ENCODE data around the gene MAG. TPM values are rescaled to one million over a fixed set of nuclear protein-coding genes. Genes with fewer than 3 reads are reported as not detected.

Gene MAG
- total RNA-seq, 1 donor = not detected

GRCh38 chr19:35337097-35337983 is 45.4 kb downstream of the MAG start:
- Histone ChIP-seq H3K27ac (ENCODE audit: low read depth, low read length) (no peak overlapping the region), H3K36me3 (ENCODE audit: insufficient read depth, low read length) (no peaks in the 10 kb centered on the region), H2AFZ (ENCODE audit: low read length) (no peak overlapping the region), H3K9me3 (ENCODE audit: low read depth, low read length) (no peaks in the 10 kb centered on the region), H3K4me2 (ENCODE audit: insufficient read depth, low read length) (no peak overlapping the region), H3K27me3 (ENCODE audit: insufficient read depth, low read length) (peaks cover 17% of the 10 kb centered on the region), H4K20me1 (ENCODE audit: insufficient read depth, low read length) (no peaks in the 10 kb centered on the region), H3K4me3 (ENCODE audit: insufficient read depth, low read length) (no peak overlapping the region), H3K4me1 (ENCODE audit: insufficient read depth, low read length) (no peaks in the 10 kb centered on the region), H3K79me2 (ENCODE audit: insufficient read depth, low read length) (no peaks in the 10 kb centered on the region)
- no peak for TF ChIP-seq CTCF (IDR thresholded peaks at IDR 0.05; ENCODE audit: extremely low read depth, low read depth, low read length)
- DNase-seq (ENCODE audit: insufficient read length, low spot score, missing footprints) = peak; percentile 41

GRCh38 chr19:35337984-35338296 is 46.0 kb downstream of the MAG start:
- H2AFZ ChIP-seq (ENCODE audit: low read length) = no peak overlapping the region
- no peak for DNase-seq (ENCODE audit: insufficient read length, low spot score, missing footprints)
- no peak overlapping the region for H3K4me2 ChIP-seq (ENCODE audit: insufficient read depth, low read length)
- H4K20me1 ChIP-seq (ENCODE audit: insufficient read depth, low read length) = no peaks in the 10 kb centered on the region
- H3K4me3 ChIP-seq (ENCODE audit: insufficient read depth, low read length) = no peak overlapping the region
- no peaks in the 10 kb centered on the region for H3K36me3 ChIP-seq (ENCODE audit: insufficient read depth, low read length)
- no peaks in the 10 kb centered on the region for H3K4me1 ChIP-seq (ENCODE audit: insufficient read depth, low read length)
- peaks cover 12% of the 10 kb centered on the region for H3K27me3 ChIP-seq (ENCODE audit: insufficient read depth, low read length)
- TF ChIP-seq CTCF (IDR thresholded peaks at IDR 0.05; ENCODE audit: extremely low read depth, low read depth, low read length) = no peak
- no peak overlapping the region for H3K27ac ChIP-seq (ENCODE audit: low read depth, low read length)
- H3K9me3 ChIP-seq (ENCODE audit: low read depth, low read length) = no peaks in the 10 kb centered on the region
- H3K79me2 ChIP-seq (ENCODE audit: insufficient read depth, low read length) = no peaks in the 10 kb centered on the region

GRCh38 chr19:35340431-35340830 is 48.5 kb downstream of the MAG start:
- no peaks in the 10 kb centered on the region for H4K20me1 ChIP-seq (ENCODE audit: insufficient read depth, low read length)
- no peaks in the 10 kb centered on the region for H3K9me3 ChIP-seq (ENCODE audit: low read depth, low read length)
- TF ChIP-seq CTCF (IDR thresholded peaks at IDR 0.05; ENCODE audit: extremely low read depth, low read depth, low read length) = no peak
- H2AFZ ChIP-seq (ENCODE audit: low read length) = no peak overlapping the region
- no peak overlapping the region for H3K4me3 ChIP-seq (ENCODE audit: insufficient read depth, low read length)
- peaks cover 6% of the 10 kb centered on the region for H3K27me3 ChIP-seq (ENCODE audit: insufficient read depth, low read length)
- H3K79me2 ChIP-seq (ENCODE audit: insufficient read depth, low read length) = no peaks in the 10 kb centered on the region
- no peak overlapping the region for H3K4me2 ChIP-seq (ENCODE audit: insufficient read depth, low read length)
- H3K27ac ChIP-seq (ENCODE audit: low read depth, low read length) = no peak overlapping the region
- no peaks in the 10 kb centered on the region for H3K36me3 ChIP-seq (ENCODE audit: insufficient read depth, low read length)
- no peaks in the 10 kb centered on the region for H3K4me1 ChIP-seq (ENCODE audit: insufficient read depth, low read length)
- DNase-seq (ENCODE audit: insufficient read length, low spot score, missing footprints) = no peak

GRCh38 chr19:35341006-35341405 is 49.0 kb downstream of the MAG start:
- H3K36me3 ChIP-seq (ENCODE audit: insufficient read depth, low read length) = no peaks in the 10 kb centered on the region
- no peak for DNase-seq (ENCODE audit: insufficient read length, low spot score, missing footprints)
- no peak overlapping the region for H3K4me2 ChIP-seq (ENCODE audit: insufficient read depth, low read length)
- H3K27me3 ChIP-seq (ENCODE audit: insufficient read depth, low read length) = peaks cover 6% of the 10 kb centered on the region
- H3K27ac ChIP-seq (ENCODE audit: low read depth, low read length) = no peak overlapping the region
- H3K4me1 ChIP-seq (ENCODE audit: insufficient read depth, low read length) = no peaks in the 10 kb centered on the region
- no peak overlapping the region for H2AFZ ChIP-seq (ENCODE audit: low read length)
- H4K20me1 ChIP-seq (ENCODE audit: insufficient read depth, low read length) = no peaks in the 10 kb centered on the region
- H3K79me2 ChIP-seq (ENCODE audit: insufficient read depth, low read length) = no peaks in the 10 kb centered on the region
- H3K4me3 ChIP-seq (ENCODE audit: insufficient read depth, low read length) = no peak overlapping the region
- H3K9me3 ChIP-seq (ENCODE audit: low read depth, low read length) = no peaks in the 10 kb centered on the region
- no peak for TF ChIP-seq CTCF (IDR thresholded peaks at IDR 0.05; ENCODE audit: extremely low read depth, low read depth, low read length)

All from osteoblast (primary cell).